Colonic mucosa (tissue), 4 donors: ENCODE measurements around the gene SPATA7. TPM values are rescaled to one million over a fixed set of nuclear protein-coding genes. Genes with fewer than 3 reads are reported as not detected.

ENCODE experiments used
- DNase-seq: peaks from one replicate; pipeline ENCODE4 v3.0.0-alpha.2; 2020
- H3K27ac ChIP-seq: fragments of 200-600 bp; one replicate; pipeline ENCODE4 v1.8.0; 2021
- H3K27me3 ChIP-seq: fragments of 200-600 bp; one replicate; pipeline ENCODE4 v1.8.0; 2021
- H3K36me3 ChIP-seq: fragments of 200-600 bp; one replicate; pipeline ENCODE4 v1.8.0; 2021
- H3K4me1 ChIP-seq: fragments of 200-600 bp; one replicate; pipeline ENCODE4 v1.8.0; 2021; ENCODE audit warnings: mild to moderate bottlenecking
- H3K4me3 ChIP-seq: fragments of 200-600 bp; one replicate; pipeline ENCODE4 v1.8.0; 2021
- H3K9ac ChIP-seq, 2 donors: one replicate each; pipeline ENCODE4 v1.7.0; 2013; ENCODE audit warnings: control low read depth in 2 of 2, low read depth in 2 of 2, low read length in 2 of 2
- H3K9me3 ChIP-seq: fragments of 200-600 bp; one replicate; pipeline ENCODE4 v1.8.0; 2021
- CTCF ChIP-seq: fragments of 200-600 bp; IDR thresholded peaks from one replicate; pipeline ENCODE4 v1.8.0; 2022; ENCODE audit warnings: antibody characterized with exemption, mild to moderate bottlenecking
- intact Hi-C: fragments of 100-400 bp; cut with DNase I; formaldehyde crosslinking; loops from one replicate; pipeline ENCODE4 v1.14.1; 2022
- total RNA-seq, 2 donors: library from RNA; stranded (reverse); fragmentation: NEBNext Ultra II Directional in 1 of 2; extraction: Animal tissue kit (Norgen Biotek cat#: 25700) in 1 of 2; gene quantifications; one replicate each; pipeline ENCODE4 v1.2.1, GENCODE V29; 2021
- donor health status: healthy.
- donor health status: DM: no; HTN: no; CAD: no.
- donor health status: DM: no; HTN: no; CAD: no.

The SPATA7 gene
- total RNA-seq, 2 donors from 2014 or later: 3.9 to 5.3 TPM

GRCh38 chr14:88481794-88482193 is 96.3 kb downstream of the SPATA7 start:
- Histone ChIP-seq H3K27ac (no peak overlapping the region), H3K9ac (no peak overlapping the region), H3K4me1 (no peaks in the 10 kb centered on the region), H3K27me3 (no peaks in the 10 kb centered on the region), H3K9me3 (no peaks in the 10 kb centered on the region), H3K36me3 (peaks cover 4% of the 10 kb centered on the region), H3K4me3 (no peak overlapping the region)
- TF ChIP-seq CTCF: no peak
- DNase-seq: no peak
- intact Hi-C loops: no loop called here

GRCh38 chr14:88482524-88482923 is 97.1 kb downstream of the SPATA7 start:
- intact Hi-C loops: no loop called here
- no peaks in the 10 kb centered on the region for H3K27me3 ChIP-seq
- H3K9me3 ChIP-seq: no peaks in the 10 kb centered on the region
- no peak overlapping the region for H3K9ac ChIP-seq
- no peaks in the 10 kb centered on the region for H3K4me1 ChIP-seq
- TF ChIP-seq CTCF: no peak
- no peak overlapping the region for H3K4me3 ChIP-seq
- H3K36me3 ChIP-seq: peaks cover 4% of the 10 kb centered on the region
- H3K27ac ChIP-seq: no peak overlapping the region
- DNase-seq: no peak

Other genes with a start within 250 kb of the SPATA7 start
- gene KCNK10, start 62.4 kb upstream of the SPATA7 start, total RNA-seq: 1 to 10 TPM in 1 of 2 donors, under 1 TPM in 1; 0.74 to 2.1 TPM
- gene PTPN21, start 169.3 kb downstream of the SPATA7 start, total RNA-seq: 10 to 100 TPM; 22.2 to 23.6 TPM
- gene ZC3H14, start 177.4 kb downstream of the SPATA7 start, total RNA-seq: 10 to 100 TPM; 52.6 to 54.3 TPM